ENCODE results near the gene UBE3D.

GRCh38 chr6:82984720-82985119 lies 80.9 kb downstream of the UBE3D start:
- TF ChIP-seq POLR2AphosphoS5 (IDR thresholded peaks at IDR 0.05) (no peak), EP300 (IDR thresholded peaks at IDR 0.05; ENCODE audit: low read depth) (no peak), POLR2A (IDR thresholded peaks at IDR 0.05) (no peak), CTCF (IDR thresholded peaks at IDR 0.05) (no peak)

Measured in transverse colon (tissue), 4 donors.